Cardiac fibroblast (primary cell): ENCODE data around the gene PTPRN2.
A peak's percentile ranks its signal among the peaks of the same experiment; 100 is the strongest.
"Not testable (repeated sequence)": the region's sequence is repeated elsewhere in the genome, so short reads cannot be mapped to it uniquely, and the experiment has no call there.

Experiments used
- DNase-seq, 2 donors: peaks; one replicate each; pipeline versions ENCODE4 v3.0.0 to v3.0.0-alpha.2; 2010; ENCODE audit warnings: low read depth in 2 of 2
- H3K4me3 ChIP-seq, 2 donors: replicated peaks in 1 of 2; 1 replicate in 1 of 2; 2 replicates in 1 of 2; pipeline ENCODE4 v1.5.1; 2011; ENCODE audit warnings: low read depth in 2 of 2, low read length in 2 of 2, mild to moderate bottlenecking in 2 of 2, moderate library complexity in 1 of 2
- TF ChIP-seq, protein P1 (sequence below): IDR thresholded peaks from one replicate; pipeline ENCODE4 v1.5.1; 2011; ENCODE audit warnings: low read depth, mild to moderate bottlenecking, low read length, inconsistent platforms

PTPRN2 gene

DNA sequence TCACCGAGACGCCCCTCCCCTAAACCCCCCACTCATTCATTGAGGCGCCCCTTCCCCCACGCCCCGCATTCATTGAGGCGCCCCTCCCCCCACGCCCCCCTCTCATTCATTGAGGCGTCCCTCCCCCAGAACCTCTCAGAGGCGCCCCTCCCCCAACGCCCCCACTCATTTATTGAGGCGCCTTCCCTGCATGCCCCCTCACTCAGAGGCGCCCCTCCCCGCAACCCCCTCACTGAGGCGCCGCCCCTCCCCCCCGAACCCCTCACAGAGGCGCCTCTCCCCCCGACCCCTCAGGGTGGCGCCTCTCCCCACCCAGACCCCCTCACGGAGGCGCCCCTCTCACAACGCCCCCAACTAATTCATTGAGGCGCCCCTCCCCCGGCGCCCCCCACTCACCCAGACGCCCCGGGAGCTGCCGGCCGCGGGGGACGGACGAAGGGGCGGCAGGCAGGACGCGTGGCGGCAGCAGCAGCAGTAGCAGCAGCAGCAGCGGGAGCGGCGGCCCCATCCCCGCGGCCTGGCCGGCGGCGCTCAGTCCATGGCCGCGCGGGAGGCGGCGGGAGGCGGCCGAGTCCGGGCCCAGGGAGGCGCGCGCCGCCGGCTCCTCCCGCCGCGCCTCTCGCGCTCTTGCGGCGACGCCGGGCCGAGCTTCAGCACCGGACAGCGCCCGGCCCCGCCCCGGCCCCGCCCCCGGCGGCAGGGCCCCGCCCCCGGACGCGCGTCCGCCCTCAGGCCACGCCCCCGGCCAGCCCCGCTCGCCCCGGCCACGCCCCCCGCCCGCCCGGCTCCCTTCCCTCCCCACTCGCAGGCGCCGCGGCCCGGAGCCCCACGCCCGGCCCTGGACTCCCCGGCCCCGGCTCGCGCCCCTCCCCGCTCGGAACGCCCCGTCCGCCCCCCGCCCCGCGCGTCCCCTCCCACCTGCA is at the start of gene PTPRN2:
Gene PTPRN2 (minus strand): TSS at position 662 of the 923 bp plus-strand sequence.
- peak within 1 kb of the TSS; percentile 19 to 24 for H3K4me3 ChIP-seq

GRCh38 chr7:158633055-158633956 is 45.7 kb upstream of the PTPRN2 start:
- TF ChIP-seq, protein P1, sequence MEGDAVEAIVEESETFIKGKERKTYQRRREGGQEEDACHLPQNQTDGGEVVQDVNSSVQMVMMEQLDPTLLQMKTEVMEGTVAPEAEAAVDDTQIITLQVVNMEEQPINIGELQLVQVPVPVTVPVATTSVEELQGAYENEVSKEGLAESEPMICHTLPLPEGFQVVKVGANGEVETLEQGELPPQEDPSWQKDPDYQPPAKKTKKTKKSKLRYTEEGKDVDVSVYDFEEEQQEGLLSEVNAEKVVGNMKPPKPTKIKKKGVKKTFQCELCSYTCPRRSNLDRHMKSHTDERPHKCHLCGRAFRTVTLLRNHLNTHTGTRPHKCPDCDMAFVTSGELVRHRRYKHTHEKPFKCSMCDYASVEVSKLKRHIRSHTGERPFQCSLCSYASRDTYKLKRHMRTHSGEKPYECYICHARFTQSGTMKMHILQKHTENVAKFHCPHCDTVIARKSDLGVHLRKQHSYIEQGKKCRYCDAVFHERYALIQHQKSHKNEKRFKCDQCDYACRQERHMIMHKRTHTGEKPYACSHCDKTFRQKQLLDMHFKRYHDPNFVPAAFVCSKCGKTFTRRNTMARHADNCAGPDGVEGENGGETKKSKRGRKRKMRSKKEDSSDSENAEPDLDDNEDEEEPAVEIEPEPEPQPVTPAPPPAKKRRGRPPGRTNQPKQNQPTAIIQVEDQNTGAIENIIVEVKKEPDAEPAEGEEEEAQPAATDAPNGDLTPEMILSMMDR: no peak
- H3K4me3 ChIP-seq: no peak overlapping the region
- DNase-seq: no peak

More for the DNA sequence above, at the start of gene PTPRN2:
- peak; percentile 46 to 76 for DNase-seq
- TF ChIP-seq, protein P1: no peak

- TF ChIP-seq, protein P1: no peak
- H3K4me3 ChIP-seq: no peak overlapping the region
- DNase-seq: peak in 1 of 2 donors; percentile 6
Measured at GRCh38 chr7:158631574-158632195, 44.1 kb upstream of the PTPRN2 start.

GRCh38 chr7:158626289-158626688 is 38.7 kb upstream of the PTPRN2 start:
- H3K4me3 ChIP-seq, DNase-seq: not testable (repeated sequence)

- no peak for DNase-seq
- no peak overlapping the region for H3K4me3 ChIP-seq
- TF ChIP-seq, protein P1: no peak
Measured at GRCh38 chr7:158623241-158623640, 35.6 kb upstream of the PTPRN2 start.

DNA sequence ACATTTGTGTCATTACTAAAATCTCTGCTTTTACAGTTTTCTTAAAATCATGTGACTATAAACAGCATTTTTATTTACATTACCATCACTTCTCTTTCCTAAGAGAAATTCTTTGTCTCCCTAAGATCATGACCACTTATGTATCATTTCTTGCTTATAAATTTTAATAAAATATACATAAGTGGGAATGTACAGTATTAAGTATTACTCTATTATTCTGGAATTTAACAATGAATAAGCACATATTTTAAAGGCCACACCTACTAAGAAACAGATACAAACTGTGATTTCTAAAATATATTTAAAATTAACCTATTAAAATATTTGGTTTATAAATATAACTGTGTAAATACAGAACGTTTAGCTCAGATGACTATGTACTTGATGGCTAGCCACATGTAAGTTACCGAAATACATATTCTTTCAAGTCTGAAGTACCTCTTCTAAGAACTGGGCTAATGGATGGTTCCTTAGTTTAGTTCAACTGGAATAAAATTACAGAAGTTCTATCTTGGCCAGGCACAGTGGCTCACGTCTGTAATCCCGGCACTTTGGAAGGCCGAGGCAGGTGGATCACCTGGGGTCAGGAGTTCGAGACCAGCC is 33.3 kb upstream of the PTPRN2 start:
- no peak overlapping the region for H3K4me3 ChIP-seq
- peak in 1 of 2 donors; percentile 7 for DNase-seq
- TF ChIP-seq, protein P1: no peak
